A673 (cell line): ENCODE results near the gene PSMG2.

Experiments
- EZH2 ChIP-seq: fragments of 200-600 bp; sonication (generic); IDR thresholded peaks from 2 replicates; pipeline ENCODE4 v1.6.1; 2017; ENCODE audit warnings: borderline replicate concordance, low read depth, mild to moderate bottlenecking, mixed read lengths, antibody characterized with exemption, low read length; ENCODE audit not compliant: poor library complexity, severe bottlenecking
- TF ChIP-seq, protein P1 (sequence below): fragments of 300-800, 200-600 bp; sonication (generic); conservative IDR thresholded peaks from 2 replicates; pipeline ENCODE4 v1.5.1; 2017; ENCODE audit warnings: low read depth, mild to moderate bottlenecking, antibody characterized with exemption, low read length, moderate library complexity, mixed read lengths

DNA sequence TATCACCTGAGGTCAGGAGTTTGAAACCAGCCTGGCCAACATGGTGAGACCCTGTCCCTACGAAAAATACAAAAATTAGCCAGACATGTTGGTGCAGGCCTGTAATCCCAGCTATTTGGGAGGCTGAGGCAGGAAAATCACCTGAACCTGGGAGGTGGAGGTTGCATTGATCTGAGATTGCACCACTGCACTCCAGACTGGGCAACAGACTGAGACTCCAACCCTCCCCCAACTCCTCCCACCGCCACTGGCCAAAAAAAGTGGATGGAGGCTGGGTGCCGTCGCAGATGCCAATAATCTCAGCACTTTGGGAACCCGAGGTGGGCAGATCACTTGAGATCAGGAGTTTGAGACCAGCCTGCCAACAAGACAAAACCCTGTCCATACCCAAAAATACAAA is 34.8 kb upstream of the PSMG2 start:
- no peak for TF ChIP-seq EZH2
- TF ChIP-seq, protein P1, sequence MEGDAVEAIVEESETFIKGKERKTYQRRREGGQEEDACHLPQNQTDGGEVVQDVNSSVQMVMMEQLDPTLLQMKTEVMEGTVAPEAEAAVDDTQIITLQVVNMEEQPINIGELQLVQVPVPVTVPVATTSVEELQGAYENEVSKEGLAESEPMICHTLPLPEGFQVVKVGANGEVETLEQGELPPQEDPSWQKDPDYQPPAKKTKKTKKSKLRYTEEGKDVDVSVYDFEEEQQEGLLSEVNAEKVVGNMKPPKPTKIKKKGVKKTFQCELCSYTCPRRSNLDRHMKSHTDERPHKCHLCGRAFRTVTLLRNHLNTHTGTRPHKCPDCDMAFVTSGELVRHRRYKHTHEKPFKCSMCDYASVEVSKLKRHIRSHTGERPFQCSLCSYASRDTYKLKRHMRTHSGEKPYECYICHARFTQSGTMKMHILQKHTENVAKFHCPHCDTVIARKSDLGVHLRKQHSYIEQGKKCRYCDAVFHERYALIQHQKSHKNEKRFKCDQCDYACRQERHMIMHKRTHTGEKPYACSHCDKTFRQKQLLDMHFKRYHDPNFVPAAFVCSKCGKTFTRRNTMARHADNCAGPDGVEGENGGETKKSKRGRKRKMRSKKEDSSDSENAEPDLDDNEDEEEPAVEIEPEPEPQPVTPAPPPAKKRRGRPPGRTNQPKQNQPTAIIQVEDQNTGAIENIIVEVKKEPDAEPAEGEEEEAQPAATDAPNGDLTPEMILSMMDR = no peak
